Measurements from ENCODE around the gene CEP131.

The CEP131 gene

GRCh38 chr17:81259058-81259605 lies 36.4 kb upstream of the CEP131 start:
- ChIA-PET POLR2A (interaction anchor here (0.9 kb wide), 1 partner anchor 8 kb away, joined by 4 read pairs; no protein-coding TSS in a partner anchor), CTCF (no interaction called here)
- peaks cover 0 to 70% of the 10 kb centered on the region in 2 experiments; a peak in 1 of 3 replicates for H3K36me3 ChIP-seq (ENCODE audit: control insufficient read depth in 2 of 2, insufficient read depth in 1 of 2, low read length in 2 of 2)
- TF ChIP-seq ZNF560 (tag by site-specific recombination; IDR thresholded peaks at IDR 0.05; ENCODE audit: borderline replicate concordance) (no peak), ZNF600 (tag by site-specific recombination; IDR thresholded peaks at IDR 0.05) (no peak), OSR2 (tag by site-specific recombination; IDR thresholded peaks at IDR 0.05) (no peak), ZNF23 (tag by site-specific recombination; IDR thresholded peaks at IDR 0.05; ENCODE audit: borderline replicate concordance) (no peak), ZNF433 (tag by site-specific recombination; IDR thresholded peaks at IDR 0.05; ENCODE audit: low read depth) (no peak), EGR2 (tag by site-specific recombination; IDR thresholded peaks at IDR 0.05; ENCODE audit: low read depth) (no peak)
- TF ChIP-seq, protein P1, sequence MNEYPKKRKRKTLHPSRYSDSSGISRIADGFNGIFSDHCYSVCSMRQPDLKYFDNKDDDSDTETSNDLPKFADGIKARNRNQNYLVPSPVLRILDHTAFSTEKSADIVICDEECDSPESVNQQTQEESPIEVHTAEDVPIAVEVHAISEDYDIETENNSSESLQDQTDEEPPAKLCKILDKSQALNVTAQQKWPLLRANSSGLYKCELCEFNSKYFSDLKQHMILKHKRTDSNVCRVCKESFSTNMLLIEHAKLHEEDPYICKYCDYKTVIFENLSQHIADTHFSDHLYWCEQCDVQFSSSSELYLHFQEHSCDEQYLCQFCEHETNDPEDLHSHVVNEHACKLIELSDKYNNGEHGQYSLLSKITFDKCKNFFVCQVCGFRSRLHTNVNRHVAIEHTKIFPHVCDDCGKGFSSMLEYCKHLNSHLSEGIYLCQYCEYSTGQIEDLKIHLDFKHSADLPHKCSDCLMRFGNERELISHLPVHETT (tag by site-specific recombination; IDR thresholded peaks at IDR 0.05) = no peak
- TF ChIP-seq, protein P2, sequence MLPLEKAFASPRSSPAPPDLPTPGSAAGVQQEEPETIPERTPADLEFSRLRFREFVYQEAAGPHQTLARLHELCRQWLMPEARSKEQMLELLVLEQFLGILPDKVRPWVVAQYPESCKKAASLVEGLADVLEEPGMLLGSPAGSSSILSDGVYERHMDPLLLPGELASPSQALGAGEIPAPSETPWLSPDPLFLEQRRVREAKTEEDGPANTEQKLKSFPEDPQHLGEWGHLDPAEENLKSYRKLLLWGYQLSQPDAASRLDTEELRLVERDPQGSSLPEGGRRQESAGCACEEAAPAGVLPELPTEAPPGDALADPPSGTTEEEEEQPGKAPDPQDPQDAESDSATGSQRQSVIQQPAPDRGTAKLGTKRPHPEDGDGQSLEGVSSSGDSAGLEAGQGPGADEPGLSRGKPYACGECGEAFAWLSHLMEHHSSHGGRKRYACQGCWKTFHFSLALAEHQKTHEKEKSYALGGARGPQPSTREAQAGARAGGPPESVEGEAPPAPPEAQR (tag by site-specific recombination; IDR thresholded peaks at IDR 0.05) = no peak
- TF ChIP-seq, protein P3, sequence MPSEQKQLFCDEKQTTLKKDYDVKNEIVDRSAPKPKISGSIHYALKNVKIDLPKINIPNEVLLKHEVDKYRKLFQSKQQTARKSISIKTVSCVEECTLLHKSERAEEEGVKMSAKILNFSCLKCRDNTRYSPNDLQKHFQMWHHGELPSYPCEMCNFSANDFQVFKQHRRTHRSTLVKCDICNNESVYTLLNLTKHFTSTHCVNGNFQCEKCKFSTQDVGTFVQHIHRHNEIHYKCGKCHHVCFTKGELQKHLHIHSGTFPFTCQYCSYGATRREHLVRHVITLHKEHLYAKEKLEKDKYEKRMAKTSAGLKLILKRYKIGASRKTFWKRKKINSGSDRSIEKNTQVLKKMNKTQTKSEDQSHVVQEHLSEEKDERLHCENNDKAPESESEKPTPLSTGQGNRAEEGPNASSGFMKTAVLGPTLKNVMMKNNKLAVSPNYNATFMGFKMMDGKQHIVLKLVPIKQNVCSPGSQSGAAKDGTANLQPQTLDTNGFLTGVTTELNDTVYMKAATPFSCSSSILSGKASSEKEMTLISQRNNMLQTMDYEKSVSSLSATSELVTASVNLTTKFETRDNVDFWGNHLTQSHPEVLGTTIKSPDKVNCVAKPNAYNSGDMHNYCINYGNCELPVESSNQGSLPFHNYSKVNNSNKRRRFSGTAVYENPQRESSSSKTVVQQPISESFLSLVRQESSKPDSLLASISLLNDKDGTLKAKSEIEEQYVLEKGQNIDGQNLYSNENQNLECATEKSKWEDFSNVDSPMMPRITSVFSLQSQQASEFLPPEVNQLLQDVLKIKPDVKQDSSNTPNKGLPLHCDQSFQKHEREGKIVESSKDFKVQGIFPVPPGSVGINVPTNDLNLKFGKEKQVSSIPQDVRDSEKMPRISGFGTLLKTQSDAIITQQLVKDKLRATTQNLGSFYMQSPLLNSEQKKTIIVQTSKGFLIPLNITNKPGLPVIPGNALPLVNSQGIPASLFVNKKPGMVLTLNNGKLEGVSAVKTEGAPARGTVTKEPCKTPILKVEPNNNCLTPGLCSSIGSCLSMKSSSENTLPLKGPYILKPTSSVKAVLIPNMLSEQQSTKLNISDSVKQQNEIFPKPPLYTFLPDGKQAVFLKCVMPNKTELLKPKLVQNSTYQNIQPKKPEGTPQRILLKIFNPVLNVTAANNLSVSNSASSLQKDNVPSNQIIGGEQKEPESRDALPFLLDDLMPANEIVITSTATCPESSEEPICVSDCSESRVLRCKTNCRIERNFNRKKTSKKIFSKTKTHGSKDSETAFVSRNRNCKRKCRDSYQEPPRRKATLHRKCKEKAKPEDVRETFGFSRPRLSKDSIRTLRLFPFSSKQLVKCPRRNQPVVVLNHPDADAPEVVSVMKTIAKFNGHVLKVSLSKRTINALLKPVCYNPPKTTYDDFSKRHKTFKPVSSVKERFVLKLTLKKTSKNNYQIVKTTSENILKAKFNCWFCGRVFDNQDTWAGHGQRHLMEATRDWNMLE (tag by site-specific recombination; conservative IDR thresholded peaks at IDR 0.05; ENCODE audit: low read depth) = no peak
- no peak overlapping the region for H3K27ac ChIP-seq (ENCODE audit: extremely low read depth, low read depth, low read length)
- H3K4me3 ChIP-seq (ENCODE audit: low read depth, low read length) = no peak overlapping the region
- no peaks in the 10 kb centered on the region for H3K9me3 ChIP-seq (ENCODE audit: control insufficient read depth, insufficient read depth, low read depth, low read length)
- H3K4me1 ChIP-seq (ENCODE audit: control insufficient read depth, insufficient read depth, low read length) = peaks cover 4% of the 10 kb centered on the region; the same call in 1 of the 2 replicates

GRCh38 chr17:81258292-81258691 lies 35.5 kb upstream of the CEP131 start:
- Histone ChIP-seq H3K4me3 (ENCODE audit: low read depth, low read length) (no peak overlapping the region), H3K4me1 (ENCODE audit: control insufficient read depth, insufficient read depth, low read length) (peaks cover 4% of the 10 kb centered on the region; the same call in 1 of the 2 replicates), H3K36me3 (ENCODE audit: control insufficient read depth in 2 of 2, insufficient read depth in 1 of 2, low read length in 2 of 2) (peaks cover 0 to 65% of the 10 kb centered on the region in 2 experiments; a peak in 2 of 3 replicates), H3K27ac (ENCODE audit: extremely low read depth, low read depth, low read length) (no peak overlapping the region), H3K9me3 (ENCODE audit: control insufficient read depth, insufficient read depth, low read depth, low read length) (no peaks in the 10 kb centered on the region)
- TF ChIP-seq REPIN1 (tag by site-specific recombination; IDR thresholded peaks at IDR 0.05; ENCODE audit: low read depth) = no peak
- TF ChIP-seq KLF7 (tag by site-specific recombination; IDR thresholded peaks at IDR 0.05; ENCODE audit: borderline replicate concordance) = no peak
- TF ChIP-seq, protein P4, sequence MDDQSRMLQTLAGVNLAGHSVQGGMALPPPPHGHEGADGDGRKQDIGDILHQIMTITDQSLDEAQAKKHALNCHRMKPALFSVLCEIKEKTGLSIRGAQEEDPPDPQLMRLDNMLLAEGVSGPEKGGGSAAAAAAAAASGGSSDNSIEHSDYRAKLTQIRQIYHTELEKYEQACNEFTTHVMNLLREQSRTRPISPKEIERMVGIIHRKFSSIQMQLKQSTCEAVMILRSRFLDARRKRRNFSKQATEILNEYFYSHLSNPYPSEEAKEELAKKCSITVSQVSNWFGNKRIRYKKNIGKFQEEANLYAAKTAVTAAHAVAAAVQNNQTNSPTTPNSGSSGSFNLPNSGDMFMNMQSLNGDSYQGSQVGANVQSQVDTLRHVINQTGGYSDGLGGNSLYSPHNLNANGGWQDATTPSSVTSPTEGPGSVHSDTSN (CRISPR knock-in tag; IDR thresholded peaks at IDR 0.05) = no peak
- TF ChIP-seq ZFP69B (tag by site-specific recombination; IDR thresholded peaks at IDR 0.05) = no peak
- TF ChIP-seq ZNF513 (tag by site-specific recombination; IDR thresholded peaks at IDR 0.05) = no peak
- no peak for TF ChIP-seq KLF1 (tag by site-specific recombination; IDR thresholded peaks at IDR 0.05)
- TF ChIP-seq ZNF350 (tag by site-specific recombination; IDR thresholded peaks at IDR 0.05) = no peak
- no peak for TF ChIP-seq ZNF114 (tag by site-specific recombination; IDR thresholded peaks at IDR 0.05)
- POLR2A ChIA-PET = no interaction called here
- CTCF ChIA-PET = interaction anchor here (1.4 kb wide), 1 partner anchor 226 kb away, joined by 3 read pairs; no protein-coding TSS in a partner anchor
